GM23338 (cell line): ENCODE measurements around the gene FAM227A. TPM values are rescaled to one million over a fixed set of nuclear protein-coding genes. Genes with fewer than 3 reads are reported as not detected.

ENCODE experiments used
- ATAC-seq: fragments of 200-7000 bp; cut with Tn5 transposase; 3 replicates; pipeline ENCODE4 v1.9.1; 2020
- DNase-seq: peaks from one replicate; pipeline ENCODE4 v3.0.0-alpha.2; 2015; ENCODE audit warnings: low spot score
- H2AFZ ChIP-seq: fragments of 200-600 bp; sonication (generic); 2 replicates; pipeline ENCODE4 v1.8.0; 2016; ENCODE audit warnings: antibody characterized with exemption, mild to moderate bottlenecking, moderate library complexity
- H3F3A ChIP-seq: fragments of 200-600 bp; sonication (generic); replicated peaks from 2 replicates; pipeline ENCODE4 v1.8.0; 2017; ENCODE audit warnings: antibody characterized with exemption, mixed run types, low read depth
- H3K27ac ChIP-seq: fragments of 200-600 bp; sonication (generic); 2 replicates; pipeline ENCODE4 v1.6.1; 2016; ENCODE audit warnings: low read depth
- H3K27me3 ChIP-seq: fragments of 200-600 bp; sonication (generic); 2 replicates; pipeline ENCODE4 v1.8.0; 2016; ENCODE audit warnings: mild to moderate bottlenecking, mixed run types, moderate library complexity; ENCODE audit not compliant: insufficient read depth
- H3K36me3 ChIP-seq: fragments of 200-600 bp; sonication (generic); 2 replicates; pipeline ENCODE4 v1.8.0; 2016; ENCODE audit warnings: mild to moderate bottlenecking; ENCODE audit not compliant: insufficient read depth
- H3K4me1 ChIP-seq: fragments of 200-600 bp; sonication (generic); 2 replicates; pipeline ENCODE4 v1.8.0; 2016; ENCODE audit warnings: mild to moderate bottlenecking, moderate library complexity; ENCODE audit not compliant: insufficient read depth
- H3K4me2 ChIP-seq: fragments of 200-600 bp; sonication (generic); 2 replicates; pipeline ENCODE4 v1.7.1; 2017; ENCODE audit warnings: mixed run types
- H3K4me3 ChIP-seq: fragments of 200-600 bp; sonication (generic); 2 replicates; pipeline ENCODE4 v1.6.1; 2016; ENCODE audit warnings: mixed run types
- H3K79me2 ChIP-seq: fragments of 200-600 bp; sonication (generic); replicated peaks from 2 replicates; pipeline ENCODE4 v1.8.0; 2017; ENCODE audit warnings: mild to moderate bottlenecking; ENCODE audit not compliant: insufficient read depth
- H3K9me2 ChIP-seq: fragments of 200-600 bp; sonication (generic); 2 replicates; pipeline ENCODE4 v1.8.0; 2017; ENCODE audit not compliant: insufficient read depth
- H4K20me1 ChIP-seq: fragments of 200-600 bp; sonication (generic); replicated peaks from 2 replicates; pipeline ENCODE4 v1.8.0; 2017; ENCODE audit warnings: mild to moderate bottlenecking; ENCODE audit not compliant: insufficient read depth
- H3K27ac Mint-ChIP-seq: 2 replicates; pipeline ENCODE4 v1.8.0; 2020; ENCODE audit warnings: inconsistent platforms, mild to moderate bottlenecking, moderate library complexity, mixed read lengths
- H3K27me3 Mint-ChIP-seq: 3 replicates; pipeline ENCODE4 v1.8.0; 2022; ENCODE audit warnings: low read depth, mild to moderate bottlenecking, moderate library complexity, mixed read lengths, inconsistent platforms; ENCODE audit not compliant: insufficient read depth, poor library complexity
- H3K36me3 Mint-ChIP-seq: 3 replicates; pipeline ENCODE4 v1.8.0; 2021; ENCODE audit warnings: low read depth, mild to moderate bottlenecking, inconsistent platforms, moderate library complexity, mixed read lengths
- H3K4me1 Mint-ChIP-seq: 3 replicates; pipeline ENCODE4 v1.8.0; 2020; ENCODE audit warnings: mild to moderate bottlenecking, inconsistent platforms, mixed read lengths
- H3K4me3 Mint-ChIP-seq: 3 replicates; pipeline ENCODE4 v1.8.0; 2021; ENCODE audit warnings: moderate library complexity, mild to moderate bottlenecking, inconsistent platforms, mixed read lengths
- H3K9me3 Mint-ChIP-seq: 3 replicates; pipeline ENCODE4 v1.8.0; 2020; ENCODE audit warnings: moderate library complexity, mild to moderate bottlenecking, inconsistent platforms, mixed read lengths
- CTCF ChIP-seq, 2 experiments: fragments of 200-600 bp in 1 of 2; sonication (generic) in 1 of 2; conservative IDR thresholded peaks; 2 replicates each; pipeline versions ENCODE4 v1.5.1 to v1.6.1; 2016 to 2017; ENCODE audit warnings: antibody characterized with exemption in 2 of 2, low read depth in 2 of 2, mild to moderate bottlenecking in 2 of 2, moderate library complexity in 1 of 2
- ETS1 ChIP-seq: IDR thresholded peaks from 2 replicates; pipeline ENCODE4 v1.6.1; 2016; ENCODE audit warnings: antibody characterized with exemption
- EZH2 ChIP-seq: fragments of 200-600 bp; sonication (generic); IDR thresholded peaks from one replicate; pipeline ENCODE4 v1.8.0; 2017; ENCODE audit warnings: antibody characterized with exemption, mild to moderate bottlenecking, low read depth; ENCODE audit not compliant: unreplicated experiment
- EZH2phosphoT487 ChIP-seq: fragments of 200-600 bp; sonication (generic); IDR thresholded peaks from one replicate; pipeline ENCODE4 v1.8.1; 2018; ENCODE audit warnings: antibody characterized with exemption; ENCODE audit not compliant: unreplicated experiment
- JUNB ChIP-seq: IDR thresholded peaks from one replicate; pipeline ENCODE4 v1.6.1; 2016; ENCODE audit warnings: antibody characterized with exemption; ENCODE audit not compliant: unreplicated experiment
- NANOG ChIP-seq: IDR thresholded peaks from 2 replicates; pipeline ENCODE4 v1.6.1; 2016; ENCODE audit warnings: antibody characterized with exemption, borderline replicate concordance
- POLR2AphosphoS5 ChIP-seq: IDR thresholded peaks from 2 replicates; pipeline ENCODE4 v1.6.1; 2016; ENCODE audit warnings: antibody characterized with exemption, low read depth
- REST ChIP-seq: IDR thresholded peaks from one replicate; pipeline ENCODE4 v1.6.1; 2018; ENCODE audit warnings: antibody characterized with exemption; ENCODE audit not compliant: unreplicated experiment
- STAT1 ChIP-seq: IDR thresholded peaks from one replicate; pipeline ENCODE4 v1.6.1; 2016; ENCODE audit warnings: antibody characterized with exemption; ENCODE audit not compliant: unreplicated experiment
- ZNF114 ChIP-seq: fragments of 250-450 bp; sonication (Bioruptor Pico); IDR thresholded peaks from 2 replicates; pipeline ENCODE4 v1.5.0; 2020; ENCODE audit warnings: mild to moderate bottlenecking, moderate library complexity
- ZNF331 ChIP-seq: fragments of 250-450 bp; sonication (Bioruptor Pico); IDR thresholded peaks from 2 replicates; pipeline ENCODE4 v1.5.0; 2020; ENCODE audit warnings: low read depth, mild to moderate bottlenecking, moderate library complexity
- polyA plus RNA-seq: library from polyadenylated mRNA; unstranded; fragments of >200 nt; fragmentation: Nextera tagmentation; extraction: Ambion mirVana; gene quantifications from 2 replicates; pipeline ENCODE4 v1.2.1, GENCODE V29; 2016
- total RNA-seq: library from RNA; depleted of rRNA; stranded (reverse); fragments of >200 nt; shearing (Covaris generic); gene quantifications from 2 replicates; pipeline ENCODE4 v1.2.3, GENCODE V29; 2014

Gene FAM227A
- total and polyA plus RNA-seq, 2 experiments from 2014 or later: 5.8 to 11.0 TPM

GRCh38 chr22:38699784-38700183, 43.6 kb upstream of the FAM227A start (continued):
- TF ChIP-seq STAT1: no peak
- TF ChIP-seq EZH2: no peak
- no peak for TF ChIP-seq EZH2phosphoT487
- TF ChIP-seq NANOG: no peak
- no peak for TF ChIP-seq ETS1
- TF ChIP-seq REST: no peak

- Mint-ChIP-seq H3K9me3 (no peaks in the 10 kb centered on the region), H3K27me3 (peaks cover 16% of the 10 kb centered on the region), H3K36me3 (peaks cover 11% of the 10 kb centered on the region), H3K4me1 (peaks cover 32% of the 10 kb centered on the region), H3K4me3 (peak overlapping the region; percentile 98), H3K27ac (no peak overlapping the region)
- H3F3A ChIP-seq: peaks cover 4% of the 10 kb centered on the region; the same call in 1 of the 2 replicates
- no peak overlapping the region for H3K27ac ChIP-seq
- H3K79me2 ChIP-seq: peaks cover 49% of the 10 kb centered on the region
- H3K4me2 ChIP-seq: peak overlapping the region; percentile 95
- no peaks in the 10 kb centered on the region for H3K27me3 ChIP-seq
- peaks cover 18% of the 10 kb centered on the region for H3K4me1 ChIP-seq
- no peak for ATAC-seq
- H3K4me3 ChIP-seq: peak overlapping the region; percentile 97
- H3K36me3 ChIP-seq: no peaks in the 10 kb centered on the region
- H4K20me1 ChIP-seq: peaks cover 15% of the 10 kb centered on the region
- DNase-seq: no peak
- no peaks in the 10 kb centered on the region for H3K9me2 ChIP-seq
- H2AFZ ChIP-seq: no peak overlapping the region
- no peak for TF ChIP-seq REST
- TF ChIP-seq STAT1: no peak
- TF ChIP-seq CTCF (conservative IDR thresholded peaks at IDR 0.05; ENCODE audit: low read depth in 2 of 2): no peak
- TF ChIP-seq NANOG: no peak
- TF ChIP-seq ETS1: no peak
- no peak for TF ChIP-seq JUNB
- TF ChIP-seq POLR2AphosphoS5: no peak
- no peak for TF ChIP-seq ZNF331 (CRISPR knock-in tag)
- TF ChIP-seq EZH2: no peak
- TF ChIP-seq ZNF114 (CRISPR knock-in tag): no peak
Measured at GRCh38 chr22:38699143-38699542, 43.0 kb upstream of the FAM227A start.
